ENCODE data around the gene PSMD2. TPM values are rescaled to one million over a fixed set of nuclear protein-coding genes. Genes with fewer than 3 reads are reported as not detected.

Gene PSMD2
- total and polyA plus RNA-seq, 2 donors (not counting 3 experiments of a cell fraction or from before 2014, with no cell fraction given) = 414 to 435 TPM

DNA sequence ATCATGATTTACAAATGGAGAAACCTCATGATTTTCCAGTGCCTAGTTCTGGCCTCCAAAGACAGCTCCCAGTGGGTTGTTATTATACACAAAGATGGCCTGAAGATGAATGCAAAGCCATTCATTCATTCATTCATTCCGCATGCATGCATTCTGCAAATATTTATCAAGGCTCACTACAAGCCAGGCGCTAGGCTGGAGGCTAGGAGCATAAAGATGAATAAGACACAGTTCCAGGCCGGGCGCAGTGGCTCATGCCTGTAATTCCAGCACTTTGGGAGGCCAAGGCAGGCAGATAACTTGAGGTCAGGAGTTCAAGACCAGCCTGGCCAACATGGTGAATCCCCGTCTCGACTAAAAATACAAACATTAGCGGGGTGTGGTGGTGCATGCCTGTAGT is 2.4 kb upstream of the PSMD2 start:
- Histone ChIP-seq H3K9me3 (replicated peaks; ENCODE audit: control insufficient read depth, insufficient read depth, low read length) (no peaks in the 10 kb centered on the region), H3K27ac (ENCODE audit: insufficient read depth, low read depth, low read length) (no peak overlapping the region), H3K27me3 (ENCODE audit: control insufficient read depth in 2 of 2, insufficient read depth in 2 of 2, low read length in 2 of 2) (peaks cover 0 to 3% of the 10 kb centered on the region in 2 experiments), H2AFZ (ENCODE audit: low read depth, low read length) (no peak overlapping the region), H3K4me3 (replicated peaks in 1 of 3; ENCODE audit: insufficient read depth in 1 of 3, low read depth in 1 of 3, low read length in 3 of 3) (no peak overlapping the region), H3K4me1 (ENCODE audit: control insufficient read depth, extremely low read depth, insufficient read depth, low read length) (peaks cover 13% of the 10 kb centered on the region), H3K9me1 (replicated peaks; ENCODE audit: control insufficient read depth, extremely low read depth, insufficient read depth, low read length) (no peaks in the 10 kb centered on the region), H3K36me3 (ENCODE audit: control insufficient read depth in 2 of 2, extremely low read depth in 1 of 2, insufficient read depth in 2 of 2, low read length in 2 of 2) (peaks cover 3 to 4% of the 10 kb centered on the region in 2 experiments), H3K79me2 (ENCODE audit: control insufficient read depth, insufficient read depth, low read length) (peaks cover 24% of the 10 kb centered on the region), H3K4me2 (ENCODE audit: insufficient read depth, low read length) (no peak overlapping the region), H4K20me1 (replicated peaks; ENCODE audit: control insufficient read depth, extremely low read depth, insufficient read depth, low read length) (no peaks in the 10 kb centered on the region), H3K9ac (replicated peaks; ENCODE audit: extremely low read depth, insufficient read depth, low read length) (no peak overlapping the region)
- CTCF ChIA-PET = interaction anchor here (0.7 kb wide), 1 partner anchor 19 kb away, joined by 3 read pairs; no protein-coding TSS in a partner anchor
- POLR2A ChIA-PET = interaction anchor here (0.7 kb wide), 1 partner anchor 120 kb away, joined by 4 read pairs; no protein-coding TSS in a partner anchor
- BruUV-seq (replicated peaks) = no TSS peak
- DNase-seq (ENCODE audit: low read depth, low spot score) (no peak), FAIRE-seq (no peak)
- no peak for TF ChIP-seq EZH2 (IDR thresholded peaks at IDR 0.05; ENCODE audit: borderline replicate concordance, low read depth, low read length, severe bottlenecking)
- no peak for TF ChIP-seq POLR2A (IDR thresholded peaks at IDR 0.05; ENCODE audit: low read depth, low read length)
- TF ChIP-seq FOS (IDR thresholded peaks at IDR 0.05; ENCODE audit: borderline replicate concordance, insufficient read depth, low read length) = no peak
- no peak for TF ChIP-seq MYC (IDR thresholded peaks at IDR 0.05; ENCODE audit: low read depth, low read length)
- no peak for TF ChIP-seq POLR2AphosphoS5 (IDR thresholded peaks at IDR 0.05; ENCODE audit: insufficient read depth, low read depth, low read length)
- TF ChIP-seq, protein P1, sequence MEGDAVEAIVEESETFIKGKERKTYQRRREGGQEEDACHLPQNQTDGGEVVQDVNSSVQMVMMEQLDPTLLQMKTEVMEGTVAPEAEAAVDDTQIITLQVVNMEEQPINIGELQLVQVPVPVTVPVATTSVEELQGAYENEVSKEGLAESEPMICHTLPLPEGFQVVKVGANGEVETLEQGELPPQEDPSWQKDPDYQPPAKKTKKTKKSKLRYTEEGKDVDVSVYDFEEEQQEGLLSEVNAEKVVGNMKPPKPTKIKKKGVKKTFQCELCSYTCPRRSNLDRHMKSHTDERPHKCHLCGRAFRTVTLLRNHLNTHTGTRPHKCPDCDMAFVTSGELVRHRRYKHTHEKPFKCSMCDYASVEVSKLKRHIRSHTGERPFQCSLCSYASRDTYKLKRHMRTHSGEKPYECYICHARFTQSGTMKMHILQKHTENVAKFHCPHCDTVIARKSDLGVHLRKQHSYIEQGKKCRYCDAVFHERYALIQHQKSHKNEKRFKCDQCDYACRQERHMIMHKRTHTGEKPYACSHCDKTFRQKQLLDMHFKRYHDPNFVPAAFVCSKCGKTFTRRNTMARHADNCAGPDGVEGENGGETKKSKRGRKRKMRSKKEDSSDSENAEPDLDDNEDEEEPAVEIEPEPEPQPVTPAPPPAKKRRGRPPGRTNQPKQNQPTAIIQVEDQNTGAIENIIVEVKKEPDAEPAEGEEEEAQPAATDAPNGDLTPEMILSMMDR (IDR thresholded peaks at IDR 0.05; ENCODE audit: extremely low read depth in 1 of 2, insufficient read depth in 1 of 2, low read depth in 1 of 2, low read length in 2 of 2) = no peak
- TF ChIP-seq GATA2 (IDR thresholded peaks at IDR 0.05; ENCODE audit: insufficient read depth, insufficient read length, low read depth, low read length) = no peak
- TF ChIP-seq JUN (IDR thresholded peaks at IDR 0.05; ENCODE audit: borderline replicate concordance, insufficient read depth, insufficient read length, low read depth) = no peak
- no peak for TF ChIP-seq MAX (IDR thresholded peaks at IDR 0.05; ENCODE audit: insufficient read depth, insufficient read length)
- dilution Hi-C loops (cut with MboI; ENCODE audit: extremely low pct_ligation_motif_present, low sequenced_read_pairs) = no loop called here
- intact Hi-C loops (cut with micrococcal nuclease) = no loop called here

Data from endothelial cell of umbilical vein (primary cell).